K562 (cell line): ENCODE data around the gene SLC25A5. TPM values are rescaled to one million over a fixed set of nuclear protein-coding genes. Genes with fewer than 3 reads are reported as not detected.

Source experiments
- ASH1L ChIP-seq: fragments of 450-650 bp; IDR thresholded peaks from 2 replicates; pipeline ENCODE4 v1.6.1; 2018; ENCODE audit warnings: borderline replicate concordance, mild to moderate bottlenecking, low read depth; ENCODE audit not compliant: partially characterized antibody
- CREBBP ChIP-seq: IDR thresholded peaks from one replicate; pipeline ENCODE4 v1.6.1; 2012; ENCODE audit warnings: low read depth, mild to moderate bottlenecking, control low read depth, inconsistent platforms, low read length
- DPF2 ChIP-seq: fragments of 450-650 bp; IDR thresholded peaks from 2 replicates; pipeline ENCODE4 v1.6.1; 2016
- FIP1L1 ChIP-seq: fragments of 200-400 bp; formaldehyde crosslinking; IDR thresholded peaks from 2 replicates; pipeline ENCODE4 v1.6.1; 2018; ENCODE audit warnings: mild to moderate bottlenecking, low read depth, low read length; ENCODE audit not compliant: poor library complexity, severe bottlenecking
- IFI16 ChIP-seq: fragments of 250-450 bp; sonication (Bioruptor Pico); IDR thresholded peaks from 2 replicates; pipeline ENCODE4 v2.1.2; 2022; ENCODE audit warnings: mild to moderate bottlenecking, inconsistent platforms
- KAT2B ChIP-seq: IDR thresholded peaks from one replicate; pipeline ENCODE4 v1.6.1; 2012; ENCODE audit warnings: low read depth, mild to moderate bottlenecking, control low read depth, inconsistent platforms, low read length, moderate library complexity
- POLR2AphosphoS5 ChIP-seq: IDR thresholded peaks from 2 replicates; pipeline ENCODE4 v1.6.1; 2011; ENCODE audit warnings: mild to moderate bottlenecking, low read depth, low read length, moderate library complexity; ENCODE audit not compliant: control insufficient read depth, insufficient read depth
- RBM22 ChIP-seq: fragments of 200-400 bp; formaldehyde crosslinking; IDR thresholded peaks from 2 replicates; pipeline ENCODE4 v1.6.1; 2018; ENCODE audit warnings: low read length, low read depth; ENCODE audit not compliant: poor library complexity, severe bottlenecking
- RFX7 ChIP-seq: fragments of 250-450 bp; sonication (Bioruptor Pico); IDR thresholded peaks from 2 replicates; pipeline ENCODE4 v1.5.1; 2021; ENCODE audit warnings: mild to moderate bottlenecking
- SRSF1 ChIP-seq: fragments of 200-400 bp; formaldehyde crosslinking; IDR thresholded peaks from 2 replicates; pipeline ENCODE4 v1.6.1; 2017; ENCODE audit warnings: mild to moderate bottlenecking, low read depth, low read length, moderate library complexity
- ZKSCAN3 ChIP-seq: fragments of 250-450 bp; sonication (Bioruptor Pico); IDR thresholded peaks from 2 replicates; pipeline ENCODE4 v1.4.0; 2020
- ZNF146 ChIP-seq: IDR thresholded peaks from one replicate; pipeline ENCODE4 v1.6.1; 2018; ENCODE audit warnings: missing compliant biosample characterization; ENCODE audit not compliant: unreplicated experiment
- polyA plus RNA-seq, 8 experiments: library from polyadenylated mRNA; depleted of rRNA in 4 of 8; stranded (reverse) in 5 of 8; unstranded in 3 of 8; fragments of >200 nt; fragmentation: Nextera tagmentation in 2 of 8; fragmentation: Illumina TruSeq in 1 of 8; extraction: Ambion mirVana in 2 of 8; extraction: Trizol in 1 of 8; gene quantifications; 2 replicates each; pipeline versions ENCODE4 v1.2.1 to v1.2.3, GENCODE V29; 2011 to 2014; ENCODE audit warnings: inconsistent platforms in 1 of 8, missing spikeins in 1 of 8
- total RNA-seq, 7 experiments: library from RNA; depleted of rRNA in 6 of 7; stranded (reverse); fragments of >200 nt in 6 of 7; fragmentation: Illumina TruSeq in 2 of 7; extraction: Trizol in 2 of 7; gene quantifications; 2 replicates each; pipeline versions ENCODE4 v1.2.1 to v1.2.3, GENCODE V29; 2011 to 2021; ENCODE audit warnings: low replicate concordance in 1 of 7
- TF ChIP-seq, protein P1 (sequence below): sonication (generic); formaldehyde crosslinking; IDR thresholded peaks from 2 replicates; pipeline ENCODE4 v1.9.0; 2022; ENCODE audit warnings: mild to moderate bottlenecking, missing genetic modification reagents
- TF ChIP-seq, protein P2 (sequence below): sonication (generic); formaldehyde crosslinking; IDR thresholded peaks from 2 replicates; pipeline ENCODE4 v1.8.0; 2022; ENCODE audit warnings: missing genetic modification reagents, mild to moderate bottlenecking, borderline replicate concordance
- TF ChIP-seq, protein P3 (sequence below): IDR thresholded peaks from 3 replicates; pipeline ENCODE4 v1.6.1; 2011; ENCODE audit warnings: borderline replicate concordance, mild to moderate bottlenecking; ENCODE audit not compliant: insufficient read length, insufficient read depth
- TF ChIP-seq, protein P4 (sequence below), 2 experiments: fragments of 450-650 bp; formaldehyde crosslinking in 1 of 2; IDR thresholded peaks; 2 replicates each; pipeline versions ENCODE4 v1.4.0 to v1.6.1; 2014 to 2020; ENCODE audit warnings: mild to moderate bottlenecking in 2 of 2, borderline replicate concordance in 1 of 2, low read depth in 1 of 2

SLC25A5 gene
- total and polyA plus RNA-seq, 9 of the 15 experiments (the other 6 are each of a cell fraction or from before 2014, with no cell fraction given) = 470 to 5,247 (median 596) TPM

DNA sequence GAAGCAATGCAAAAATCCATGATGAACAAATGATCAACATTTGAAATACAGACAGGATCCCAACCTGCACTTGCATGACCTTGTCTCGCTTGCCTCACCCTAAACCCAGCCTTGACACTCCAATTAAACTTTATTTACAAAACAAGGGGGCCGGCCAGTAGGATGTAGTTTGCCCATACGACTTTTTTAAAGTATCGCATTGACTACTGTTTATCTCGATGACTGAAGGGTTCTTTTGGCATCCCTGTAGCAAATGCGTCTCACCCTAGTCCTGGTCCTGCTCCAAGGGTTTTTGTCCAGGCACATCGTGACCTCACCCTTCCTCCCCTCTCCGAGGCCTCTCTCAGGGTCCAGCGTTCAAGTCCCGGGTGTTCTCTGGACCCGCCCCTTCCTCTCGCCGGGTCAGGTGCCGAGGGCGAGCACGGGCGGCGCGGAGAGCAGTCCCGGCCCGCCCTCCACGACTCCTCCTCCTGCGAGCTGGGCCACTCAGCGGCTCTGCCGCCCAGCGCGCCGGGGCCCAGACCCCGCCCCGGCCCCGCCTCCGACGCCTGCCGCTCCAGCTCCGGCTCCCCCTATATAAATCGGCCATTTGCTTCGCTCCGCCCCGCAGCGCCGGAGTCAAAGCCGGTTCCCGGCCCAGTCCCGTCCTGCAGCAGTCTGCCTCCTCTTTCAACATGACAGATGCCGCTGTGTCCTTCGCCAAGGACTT is at the start of gene SLC25A5 (continued):
- TF ChIP-seq RFX7 (CRISPR knock-in tag) = no peak
- TF ChIP-seq ZNF146 (CRISPR knock-in tag) = no peak
- no peak for TF ChIP-seq IFI16 (CRISPR knock-in tag)
- no peak for TF ChIP-seq FIP1L1
- TF ChIP-seq, protein P1, sequence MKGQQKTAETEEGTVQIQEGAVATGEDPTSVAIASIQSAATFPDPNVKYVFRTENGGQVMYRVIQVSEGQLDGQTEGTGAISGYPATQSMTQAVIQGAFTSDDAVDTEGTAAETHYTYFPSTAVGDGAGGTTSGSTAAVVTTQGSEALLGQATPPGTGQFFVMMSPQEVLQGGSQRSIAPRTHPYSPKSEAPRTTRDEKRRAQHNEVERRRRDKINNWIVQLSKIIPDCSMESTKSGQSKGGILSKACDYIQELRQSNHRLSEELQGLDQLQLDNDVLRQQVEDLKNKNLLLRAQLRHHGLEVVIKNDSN (CRISPR knock-in tag) = peak; percentile 77
- TF ChIP-seq POLR2AphosphoS5 = peak; percentile 97
- TF ChIP-seq, protein P2, sequence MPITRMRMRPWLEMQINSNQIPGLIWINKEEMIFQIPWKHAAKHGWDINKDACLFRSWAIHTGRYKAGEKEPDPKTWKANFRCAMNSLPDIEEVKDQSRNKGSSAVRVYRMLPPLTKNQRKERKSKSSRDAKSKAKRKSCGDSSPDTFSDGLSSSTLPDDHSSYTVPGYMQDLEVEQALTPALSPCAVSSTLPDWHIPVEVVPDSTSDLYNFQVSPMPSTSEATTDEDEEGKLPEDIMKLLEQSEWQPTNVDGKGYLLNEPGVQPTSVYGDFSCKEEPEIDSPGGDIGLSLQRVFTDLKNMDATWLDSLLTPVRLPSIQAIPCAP = no peak
- TF ChIP-seq, protein P3, sequence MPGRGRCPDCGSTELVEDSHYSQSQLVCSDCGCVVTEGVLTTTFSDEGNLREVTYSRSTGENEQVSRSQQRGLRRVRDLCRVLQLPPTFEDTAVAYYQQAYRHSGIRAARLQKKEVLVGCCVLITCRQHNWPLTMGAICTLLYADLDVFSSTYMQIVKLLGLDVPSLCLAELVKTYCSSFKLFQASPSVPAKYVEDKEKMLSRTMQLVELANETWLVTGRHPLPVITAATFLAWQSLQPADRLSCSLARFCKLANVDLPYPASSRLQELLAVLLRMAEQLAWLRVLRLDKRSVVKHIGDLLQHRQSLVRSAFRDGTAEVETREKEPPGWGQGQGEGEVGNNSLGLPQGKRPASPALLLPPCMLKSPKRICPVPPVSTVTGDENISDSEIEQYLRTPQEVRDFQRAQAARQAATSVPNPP = no peak
- TF ChIP-seq ZKSCAN3 = no peak
- TF ChIP-seq, protein P4, sequence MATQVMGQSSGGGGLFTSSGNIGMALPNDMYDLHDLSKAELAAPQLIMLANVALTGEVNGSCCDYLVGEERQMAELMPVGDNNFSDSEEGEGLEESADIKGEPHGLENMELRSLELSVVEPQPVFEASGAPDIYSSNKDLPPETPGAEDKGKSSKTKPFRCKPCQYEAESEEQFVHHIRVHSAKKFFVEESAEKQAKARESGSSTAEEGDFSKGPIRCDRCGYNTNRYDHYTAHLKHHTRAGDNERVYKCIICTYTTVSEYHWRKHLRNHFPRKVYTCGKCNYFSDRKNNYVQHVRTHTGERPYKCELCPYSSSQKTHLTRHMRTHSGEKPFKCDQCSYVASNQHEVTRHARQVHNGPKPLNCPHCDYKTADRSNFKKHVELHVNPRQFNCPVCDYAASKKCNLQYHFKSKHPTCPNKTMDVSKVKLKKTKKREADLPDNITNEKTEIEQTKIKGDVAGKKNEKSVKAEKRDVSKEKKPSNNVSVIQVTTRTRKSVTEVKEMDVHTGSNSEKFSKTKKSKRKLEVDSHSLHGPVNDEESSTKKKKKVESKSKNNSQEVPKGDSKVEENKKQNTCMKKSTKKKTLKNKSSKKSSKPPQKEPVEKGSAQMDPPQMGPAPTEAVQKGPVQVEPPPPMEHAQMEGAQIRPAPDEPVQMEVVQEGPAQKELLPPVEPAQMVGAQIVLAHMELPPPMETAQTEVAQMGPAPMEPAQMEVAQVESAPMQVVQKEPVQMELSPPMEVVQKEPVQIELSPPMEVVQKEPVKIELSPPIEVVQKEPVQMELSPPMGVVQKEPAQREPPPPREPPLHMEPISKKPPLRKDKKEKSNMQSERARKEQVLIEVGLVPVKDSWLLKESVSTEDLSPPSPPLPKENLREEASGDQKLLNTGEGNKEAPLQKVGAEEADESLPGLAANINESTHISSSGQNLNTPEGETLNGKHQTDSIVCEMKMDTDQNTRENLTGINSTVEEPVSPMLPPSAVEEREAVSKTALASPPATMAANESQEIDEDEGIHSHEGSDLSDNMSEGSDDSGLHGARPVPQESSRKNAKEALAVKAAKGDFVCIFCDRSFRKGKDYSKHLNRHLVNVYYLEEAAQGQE (IDR thresholded peaks at IDR 0.05; ENCODE audit: borderline replicate concordance) = peak; percentile 25
- TF ChIP-seq, protein P4 (CRISPR knock-in tag; IDR thresholded peaks at IDR 0.05; ENCODE audit: low read depth) = no peak
- peak; percentile 59 for TF ChIP-seq RBM22
- no peak for TF ChIP-seq KAT2B
- no peak for TF ChIP-seq CREBBP
- TF ChIP-seq ASH1L = no peak
- no peak for TF ChIP-seq DPF2
- no peak for TF ChIP-seq SRSF1
